WERI-Rb-1 (cell line): ENCODE data around the gene ELOVL2.
A peak's percentile ranks its signal among the peaks of the same experiment; 100 is the strongest.

ENCODE experiments used
- DNase-seq: peaks from one replicate; pipeline ENCODE4 v3.0.0-alpha.2; 2020
- H3K27ac ChIP-seq: fragments of 250-450 bp; sonication (Bioruptor Pico); 2 replicates; pipeline ENCODE4 v1.5.1; 2020; ENCODE audit warnings: mild to moderate bottlenecking, moderate library complexity
- H3K27me3 ChIP-seq: fragments of 250-450 bp; sonication (Bioruptor Pico); 2 replicates; pipeline ENCODE4 v1.5.1; 2021; ENCODE audit warnings: mild to moderate bottlenecking, low read depth, moderate library complexity; ENCODE audit not compliant: insufficient read depth, severe bottlenecking
- H3K36me3 ChIP-seq: fragments of 250-450 bp; sonication (Bioruptor Pico); 2 replicates; pipeline ENCODE4 v1.5.1; 2020; ENCODE audit warnings: mild to moderate bottlenecking, moderate library complexity
- H3K4me3 ChIP-seq: 2 replicates; pipeline ENCODE4 v1.5.1; 2011; ENCODE audit warnings: low read depth, mild to moderate bottlenecking, control low read depth, low read length
- H3K9me3 ChIP-seq: fragments of 250-450 bp; sonication (Bioruptor Pico); 2 replicates; pipeline ENCODE4 v1.5.1; 2021; ENCODE audit warnings: mild to moderate bottlenecking, moderate library complexity; ENCODE audit not compliant: severe bottlenecking
- CTCF ChIP-seq: IDR thresholded peaks from 2 replicates; pipeline ENCODE4 v1.5.1; 2011; ENCODE audit warnings: low read depth, mild to moderate bottlenecking, control low read depth, inconsistent platforms, low read length

Gene ELOVL2

DNA sequence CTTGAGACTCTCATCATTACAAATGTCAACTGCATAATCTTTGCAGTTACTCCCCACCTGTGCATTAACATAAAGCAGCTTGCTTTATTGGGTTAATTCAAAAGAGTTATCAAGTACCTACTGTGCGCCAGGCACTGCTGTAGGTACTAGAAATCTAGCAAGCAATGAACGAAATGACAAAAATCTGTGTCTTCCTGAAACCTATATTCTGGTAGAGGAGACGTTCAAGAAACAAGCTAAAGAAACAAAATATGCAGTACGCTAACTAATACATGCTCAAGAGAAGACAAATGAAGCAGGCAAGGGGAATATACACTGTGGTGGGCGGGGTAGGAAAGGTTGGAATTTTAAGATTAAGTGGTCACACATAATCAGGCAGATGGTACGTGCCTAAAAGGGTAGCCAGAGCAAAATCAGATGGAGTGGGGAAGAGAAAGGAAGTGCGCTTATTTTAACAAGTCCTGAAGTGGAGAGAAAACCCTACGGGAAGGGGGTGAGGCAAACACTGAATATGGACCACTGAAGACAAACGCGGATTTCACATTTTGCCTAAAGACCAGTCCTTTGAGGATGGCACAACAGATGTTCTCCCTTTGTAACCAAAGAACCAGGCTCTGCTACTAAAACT lies 1.2 kb downstream of the ELOVL2 start:
- H3K4me3 ChIP-seq = peak overlapping the region; percentile 100
- H3K27ac ChIP-seq = peak overlapping the region; percentile 97
- peak; percentile 56 for DNase-seq
- H3K27me3 ChIP-seq = no peaks in the 10 kb centered on the region
- peaks cover 7% of the 10 kb centered on the region for H3K36me3 ChIP-seq
- peaks cover 3% of the 10 kb centered on the region for H3K9me3 ChIP-seq
- TF ChIP-seq CTCF = no peak

- Histone ChIP-seq H3K9me3 (peaks cover 3% of the 10 kb centered on the region), H3K36me3 (peaks cover 7% of the 10 kb centered on the region), H3K4me3 (peak overlapping the region; percentile 100), H3K27ac (peak overlapping the region; percentile 97), H3K27me3 (no peaks in the 10 kb centered on the region)
- no peak for TF ChIP-seq CTCF
- DNase-seq = no peak
These were observed 1.9 kb downstream of the ELOVL2 start for GRCh38 chr6:11042025-11042749.

- H3K36me3 ChIP-seq = peaks cover 7% of the 10 kb centered on the region
- peak; percentile 66 for DNase-seq
- TF ChIP-seq CTCF = no peak
- H3K27ac ChIP-seq = peak overlapping the region; percentile 74
- H3K27me3 ChIP-seq = no peaks in the 10 kb centered on the region
- H3K4me3 ChIP-seq = peak overlapping the region; percentile 9
- peaks cover 3% of the 10 kb centered on the region for H3K9me3 ChIP-seq
These were observed 4.0 kb downstream of the ELOVL2 start for GRCh38 chr6:11040134-11040533.

DNA sequence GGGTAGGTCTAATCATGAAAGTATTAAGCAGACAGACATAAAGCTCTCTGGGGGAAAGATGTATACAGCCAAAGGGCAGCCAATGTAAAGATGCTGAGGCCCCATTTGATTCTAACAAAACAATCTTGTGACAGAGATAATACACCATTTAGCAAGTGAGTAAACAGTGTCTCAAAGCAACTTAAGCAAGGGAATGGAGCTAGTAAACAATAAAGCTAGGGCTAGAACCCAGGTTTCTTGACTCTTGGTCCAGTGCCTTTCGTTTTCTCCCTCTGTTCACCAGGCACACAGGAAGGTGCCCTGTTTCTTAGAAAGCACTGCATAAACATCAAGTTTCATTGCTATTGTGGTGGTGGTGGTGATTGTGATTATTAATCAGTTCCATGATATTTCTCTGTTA lies 5.1 kb downstream of the ELOVL2 start:
- Histone ChIP-seq H3K9me3 (no peaks in the 10 kb centered on the region), H3K4me3 (no peak overlapping the region), H3K36me3 (peaks cover 7% of the 10 kb centered on the region), H3K27ac (peak overlapping the region; percentile 74), H3K27me3 (no peaks in the 10 kb centered on the region)
- no peak for TF ChIP-seq CTCF
- no peak for DNase-seq

DNA sequence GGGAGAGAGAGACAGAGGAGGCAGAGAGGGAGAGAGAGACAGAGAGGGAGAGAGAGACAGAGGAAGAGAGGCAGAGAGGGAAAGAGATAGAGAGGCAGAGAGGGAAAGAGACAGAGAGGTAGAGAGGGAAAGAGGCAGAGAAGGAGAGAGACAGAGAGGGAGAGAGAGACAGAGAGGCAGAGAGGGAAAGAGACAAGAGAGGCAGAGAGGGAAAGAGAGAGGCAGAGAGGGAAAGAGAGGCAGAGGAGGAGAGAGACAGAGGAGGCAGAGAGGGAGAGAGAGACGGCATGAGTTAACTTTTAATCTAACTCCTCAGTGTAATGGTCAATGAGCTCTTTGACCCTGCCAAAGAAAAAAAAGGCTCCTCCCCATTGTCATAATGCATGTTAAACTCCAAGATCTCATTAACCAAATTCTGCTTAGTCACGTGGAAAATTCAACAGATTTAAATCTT lies 7.1 kb downstream of the ELOVL2 start:
- no peaks in the 10 kb centered on the region for H3K9me3 ChIP-seq
- H3K4me3 ChIP-seq = no peak overlapping the region
- no peak for TF ChIP-seq CTCF
- H3K27ac ChIP-seq = peak overlapping the region; percentile 26
- no peaks in the 10 kb centered on the region; the same call in 1 of the 2 replicates for H3K36me3 ChIP-seq
- no peaks in the 10 kb centered on the region for H3K27me3 ChIP-seq
- DNase-seq = no peak
